GM18508 (cell line): ENCODE measurements around the gene NEU1.
"Not testable (repeated sequence)": the region's sequence is repeated elsewhere in the genome, so short reads cannot be mapped to it uniquely, and the experiment has no call there.

Experiments
- ATAC-seq: cut with Tn5 transposase; IDR thresholded peaks from one replicate; pipeline ENCODE4 v1.9.1; 2021; ENCODE audit warnings: moderate number of reproducible peaks; ENCODE audit not compliant: insufficient read depth, unreplicated experiment

The NEU1 gene

DNA sequence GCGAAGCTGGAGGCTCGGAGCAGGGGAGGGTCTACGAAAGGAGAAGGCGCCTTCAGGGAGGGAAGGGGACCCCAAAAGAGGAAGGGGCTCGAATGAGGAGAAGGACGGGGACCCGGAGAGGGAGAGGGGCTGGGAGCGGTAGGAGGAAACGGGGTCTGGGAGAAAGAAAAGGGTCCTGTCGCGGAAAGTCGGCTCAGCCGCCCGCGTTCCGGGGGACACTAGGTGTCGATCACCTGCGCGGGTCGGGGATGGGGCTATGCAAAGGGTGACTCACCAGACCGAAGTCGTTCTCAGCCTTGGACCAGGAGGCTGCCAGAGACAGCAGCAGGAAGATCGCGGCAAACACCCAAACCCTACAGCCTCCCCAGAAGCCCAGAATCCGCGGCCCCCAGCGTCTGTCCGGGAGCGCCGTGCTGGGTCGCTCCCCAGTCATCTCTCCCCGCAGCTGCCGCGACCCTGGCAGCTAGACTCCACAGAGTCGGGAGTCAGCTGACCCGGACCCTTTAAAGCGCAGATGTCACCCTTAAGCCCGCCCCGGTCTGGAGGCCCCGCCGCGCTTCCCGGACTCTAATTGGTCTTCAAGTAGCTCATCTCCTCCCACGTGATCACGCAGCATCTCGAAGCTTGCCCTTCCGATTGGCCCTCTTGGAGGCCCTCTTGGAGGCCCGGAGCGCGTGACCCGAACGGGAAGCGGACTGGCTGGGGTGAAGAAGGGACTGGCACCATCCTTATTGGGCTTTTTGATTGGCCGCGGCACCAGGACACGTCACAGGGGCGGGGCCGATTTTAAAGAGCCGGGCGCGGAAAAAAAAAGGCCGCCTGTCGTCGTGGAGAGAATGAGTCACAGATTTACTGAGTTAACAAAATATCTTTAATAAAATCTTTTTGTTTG lies at the start of gene NEU1:
Gene NEU1 (minus strand): TSS at position 478 of the 892 bp plus-strand sequence. CDS start 45 bp downstream, at position 433.
- ATAC-seq: peak; percentile 85

DNA sequence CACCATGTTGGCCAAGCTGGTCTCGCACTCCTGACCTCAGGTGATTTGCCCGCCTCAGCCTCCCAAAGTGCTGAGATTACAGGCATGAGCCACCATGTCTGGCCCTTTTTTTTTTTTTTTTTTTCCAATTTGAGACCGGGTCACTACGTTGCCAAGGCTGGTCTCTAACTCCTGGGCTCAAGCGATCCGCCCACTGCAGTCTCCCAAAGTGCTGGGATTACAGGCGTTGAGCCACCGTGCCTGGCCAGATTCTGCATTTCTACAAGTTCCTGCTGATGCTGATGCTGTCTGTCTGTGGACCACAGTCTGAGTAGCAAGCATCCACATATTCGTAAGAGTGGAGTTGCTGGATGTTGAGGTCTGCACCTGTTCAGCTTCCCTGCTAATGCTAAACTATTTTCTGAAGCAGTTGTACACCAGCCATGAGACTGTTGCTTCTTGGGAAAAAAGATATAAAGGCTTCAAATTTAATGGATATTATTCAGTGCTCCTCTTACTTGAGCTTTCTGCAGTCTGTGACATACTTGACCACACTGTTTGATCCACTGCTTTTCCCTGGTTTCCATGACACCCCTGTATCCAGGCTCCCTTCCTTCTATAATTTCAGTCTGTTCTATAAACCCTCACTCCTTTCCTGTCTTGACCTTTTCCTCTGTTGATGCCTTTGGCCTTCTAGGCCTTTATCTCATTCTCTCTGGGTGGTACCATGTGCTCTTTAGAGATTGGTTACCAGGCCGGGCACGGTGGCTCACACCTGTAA lies 49.4 kb upstream of the NEU1 start:
- ATAC-seq: no peak

DNA sequence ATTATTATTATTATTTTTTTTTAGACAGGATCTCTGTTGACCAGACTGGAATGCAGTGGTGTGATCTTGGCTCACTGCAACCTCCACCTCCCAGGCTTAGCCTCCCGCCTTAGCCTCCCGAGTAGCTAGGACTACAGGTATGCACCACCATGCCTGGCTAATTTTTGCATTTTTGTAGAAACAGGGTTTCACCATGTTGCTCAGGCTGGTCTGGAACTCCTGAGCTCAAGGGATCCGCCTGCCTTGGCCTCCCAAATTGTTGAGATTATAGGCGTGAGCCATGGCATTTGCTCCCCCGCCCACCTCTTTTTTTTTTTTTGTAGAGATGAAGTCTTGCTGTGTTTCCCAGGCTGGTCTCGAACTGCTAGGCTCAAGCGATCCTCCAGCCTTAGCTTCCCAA lies 46.7 kb upstream of the NEU1 start:
- not testable (repeated sequence) for ATAC-seq

DNA sequence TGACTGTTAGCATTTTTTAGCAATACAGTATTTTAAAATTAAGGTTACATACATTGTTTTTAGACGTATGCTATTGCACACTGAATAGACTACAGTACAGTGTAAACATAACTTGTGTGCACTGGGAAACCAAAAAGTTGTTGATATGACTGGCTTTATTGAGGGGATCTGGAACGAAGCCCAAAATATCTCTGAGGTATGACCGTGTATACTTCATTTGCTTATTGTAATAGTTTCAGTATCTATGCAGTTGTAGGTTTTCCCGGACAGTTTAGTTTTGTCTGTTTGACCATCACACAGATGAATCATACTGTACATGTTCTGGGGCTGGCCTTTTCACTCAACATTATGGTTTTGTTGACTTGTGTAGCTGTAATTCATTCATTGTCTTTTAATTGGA lies 46.2 kb upstream of the NEU1 start:
- ATAC-seq: no peak

DNA sequence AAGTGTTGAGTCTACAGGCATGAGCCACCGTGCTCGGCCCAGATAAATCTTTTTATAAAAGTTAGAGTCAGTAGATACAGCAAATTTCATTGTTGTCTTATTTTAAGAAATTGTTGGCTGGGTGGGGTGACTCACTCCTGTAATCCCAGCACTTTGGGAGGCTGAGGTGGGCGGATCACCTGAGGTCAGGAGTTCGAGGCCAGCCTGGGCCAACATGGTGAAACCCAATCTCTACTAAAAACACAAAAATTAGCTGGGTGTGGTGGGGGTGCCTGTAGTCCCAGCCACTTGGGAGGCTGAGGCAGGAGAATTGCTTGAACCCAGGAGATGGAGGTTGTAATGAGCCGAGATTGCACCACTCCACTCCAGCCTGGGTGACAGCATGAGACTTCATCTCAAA lies 45.6 kb upstream of the NEU1 start:
- ATAC-seq: not testable (repeated sequence)

DNA sequence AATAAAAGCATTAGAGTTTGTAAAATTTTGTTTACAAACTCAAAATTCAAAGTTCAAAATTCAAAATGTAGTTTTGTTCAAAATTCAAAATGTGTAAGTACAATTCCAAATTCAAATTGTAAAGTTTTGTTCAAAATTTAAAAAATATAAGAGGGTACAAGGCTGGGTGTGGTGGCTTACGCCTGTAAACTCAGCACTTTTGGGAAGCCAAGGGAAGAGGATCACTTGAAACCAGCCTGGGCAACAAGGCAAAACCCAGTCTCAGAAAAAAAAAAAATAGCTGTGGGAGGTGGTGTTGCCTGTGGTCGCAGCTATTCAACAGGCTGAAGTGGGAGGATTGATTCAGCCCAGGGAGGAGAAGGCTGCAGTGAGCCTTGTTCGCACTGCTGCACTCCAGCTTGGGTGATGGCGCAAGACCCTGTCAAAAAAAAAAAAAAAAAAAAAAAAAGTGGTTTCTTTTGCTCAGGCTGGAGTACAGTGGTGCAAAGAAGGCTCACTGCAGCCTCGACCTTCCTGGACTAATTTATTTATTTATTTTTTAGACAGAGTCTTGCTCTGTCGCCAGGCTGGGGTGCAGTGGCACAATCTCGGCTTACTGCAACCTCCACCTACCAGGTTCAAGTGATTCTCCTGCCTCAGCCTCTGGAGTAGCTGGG lies 44.7 kb upstream of the NEU1 start:
- ATAC-seq: no peak

DNA sequence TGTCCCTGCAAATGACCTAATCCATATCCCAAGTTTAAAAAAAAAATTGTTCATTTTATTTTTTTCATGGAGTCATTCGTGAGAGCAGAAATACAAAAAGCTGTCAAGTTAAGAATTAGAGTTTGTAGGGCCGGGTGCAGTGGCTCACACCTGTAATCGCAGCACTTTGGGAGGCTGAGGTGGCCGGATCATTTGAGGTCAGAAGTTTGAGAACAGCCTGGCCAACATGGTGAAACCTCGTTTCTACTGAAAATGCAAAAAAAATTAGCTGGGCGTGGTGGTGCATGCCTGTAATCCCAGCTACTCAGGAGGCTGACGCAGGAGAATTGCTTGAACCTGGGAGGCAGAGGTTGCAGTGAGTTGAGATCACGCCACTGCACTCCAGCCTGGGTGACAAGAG lies 44.1 kb upstream of the NEU1 start:
- not testable (repeated sequence) for ATAC-seq

DNA sequence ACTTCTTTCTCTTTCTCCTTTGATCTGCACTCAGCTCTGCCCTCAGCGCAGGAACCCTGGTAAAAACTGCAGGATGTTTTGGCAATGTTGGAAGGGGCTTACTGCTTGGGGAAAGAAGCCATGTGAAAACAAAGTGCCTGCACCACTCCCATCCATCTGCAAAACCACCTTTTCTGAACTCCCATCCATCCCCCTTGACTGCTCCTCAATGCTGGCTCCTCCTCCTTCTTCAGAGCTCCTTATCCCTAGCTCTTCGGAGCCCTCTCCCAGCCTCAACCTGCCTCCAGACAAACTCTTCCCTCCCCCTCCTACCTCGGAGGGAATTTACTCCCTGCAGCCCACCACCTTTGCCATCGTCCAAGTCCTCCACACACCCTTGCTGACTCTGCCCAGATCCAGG lies 43.5 kb upstream of the NEU1 start:
- ATAC-seq: no peak

DNA sequence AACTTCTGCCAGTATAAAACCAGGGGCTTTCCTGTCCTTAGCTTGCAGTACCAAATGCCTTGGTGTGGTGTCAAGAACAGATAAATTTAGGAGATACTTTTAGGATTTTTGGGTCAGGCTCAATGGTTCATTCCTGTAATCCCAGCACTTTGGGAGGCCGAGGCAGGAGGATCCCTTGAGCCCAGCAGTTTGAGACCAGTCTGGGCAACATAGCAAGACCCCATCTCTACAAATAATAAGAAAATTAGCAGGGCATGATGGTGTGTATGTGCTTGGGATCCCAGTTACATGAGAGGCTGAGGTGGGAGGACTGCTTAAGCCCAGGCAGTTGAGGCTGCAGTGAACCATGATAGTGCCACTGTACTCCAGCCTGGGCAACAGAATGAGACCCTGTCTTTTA lies 42.4 kb upstream of the NEU1 start:
- ATAC-seq: no peak

DNA sequence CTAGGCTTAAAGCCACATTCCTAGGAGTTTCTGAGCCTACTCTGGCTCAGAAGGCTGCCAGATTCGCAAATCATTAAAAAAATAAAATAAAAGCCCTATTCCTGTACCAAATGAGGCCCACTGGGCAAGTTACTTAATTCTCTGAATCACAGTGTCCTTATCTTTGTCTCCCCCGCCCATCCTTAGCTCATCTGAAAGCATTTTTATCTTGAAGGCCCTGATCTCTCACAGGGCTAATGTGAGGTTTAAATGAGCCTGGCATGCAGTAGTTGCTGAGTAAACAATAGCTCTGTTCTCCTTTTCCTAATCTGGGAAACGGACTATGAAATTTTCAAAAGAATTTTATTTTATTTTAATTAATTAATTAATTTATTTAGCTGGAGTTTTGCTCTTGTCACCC lies 41.3 kb upstream of the NEU1 start:
- ATAC-seq: no peak

DNA sequence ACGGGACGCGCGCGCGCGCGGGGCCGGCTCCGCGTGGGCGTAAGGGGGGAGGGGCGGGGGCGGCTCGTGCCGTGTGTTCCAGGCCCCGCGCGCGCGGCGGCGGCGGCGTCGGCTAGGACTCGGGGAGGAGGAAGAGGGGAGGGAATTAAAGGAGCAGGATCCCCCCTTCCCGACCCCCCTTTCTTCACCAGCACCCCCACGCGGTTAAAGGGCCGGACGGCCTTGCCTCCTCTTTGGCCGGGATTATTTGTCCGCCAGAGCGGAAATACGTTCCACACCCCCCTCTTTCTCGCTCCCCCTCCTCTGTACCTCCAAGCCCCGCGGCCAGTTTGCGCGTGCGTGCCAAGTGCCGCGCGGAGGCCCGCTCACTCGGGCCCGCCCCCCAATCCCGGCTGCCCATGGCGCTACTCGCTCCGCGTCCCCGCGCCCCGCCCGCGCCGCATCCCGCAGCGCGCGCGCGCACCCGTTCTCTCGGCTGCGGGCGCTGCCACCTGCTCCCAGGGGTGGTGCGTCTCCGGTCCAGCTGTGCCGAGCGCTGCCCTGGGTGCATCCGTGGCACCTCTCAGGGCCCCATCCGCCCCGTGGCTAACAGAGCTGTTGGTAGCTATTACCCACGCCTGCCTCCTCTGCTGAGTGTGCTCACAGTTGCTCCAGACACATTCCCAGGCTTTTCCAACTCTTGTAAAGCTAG lies 39.5 kb upstream of the NEU1 start, which contains the start of gene ZBTB12:
Gene ZBTB12 (minus strand): TSS at position 134 of the 691 bp plus-strand sequence. CDS start 781 bp downstream, outside the sequence.
- ATAC-seq: no peak

DNA sequence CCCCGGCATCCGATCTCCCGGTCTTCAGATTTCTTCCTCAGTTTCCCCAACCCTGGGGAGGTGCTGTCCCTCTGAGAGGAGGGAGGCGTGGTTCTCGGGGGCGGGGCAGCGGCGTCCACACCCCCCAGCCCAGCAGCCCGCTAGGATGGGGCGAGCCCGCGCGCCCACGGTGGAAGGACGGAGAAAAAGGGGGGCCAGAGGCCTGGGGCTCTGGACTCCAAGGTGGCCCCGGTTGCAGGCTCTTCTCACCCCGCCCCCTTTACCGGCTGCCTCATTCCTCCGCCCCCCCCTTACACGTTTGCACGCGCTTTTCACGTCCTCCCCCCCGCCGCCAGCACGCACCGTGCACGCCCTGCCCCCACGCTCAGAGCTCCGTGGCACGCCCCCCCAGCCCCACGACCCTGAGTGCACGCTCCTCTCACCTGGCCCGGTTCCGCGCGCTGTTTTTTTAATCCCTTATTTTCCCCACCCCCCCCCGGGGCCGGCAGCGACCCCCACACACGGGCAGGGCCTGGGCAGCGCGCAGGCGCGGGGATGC lies 38.9 kb upstream of the NEU1 start:
- no peak for ATAC-seq

DNA sequence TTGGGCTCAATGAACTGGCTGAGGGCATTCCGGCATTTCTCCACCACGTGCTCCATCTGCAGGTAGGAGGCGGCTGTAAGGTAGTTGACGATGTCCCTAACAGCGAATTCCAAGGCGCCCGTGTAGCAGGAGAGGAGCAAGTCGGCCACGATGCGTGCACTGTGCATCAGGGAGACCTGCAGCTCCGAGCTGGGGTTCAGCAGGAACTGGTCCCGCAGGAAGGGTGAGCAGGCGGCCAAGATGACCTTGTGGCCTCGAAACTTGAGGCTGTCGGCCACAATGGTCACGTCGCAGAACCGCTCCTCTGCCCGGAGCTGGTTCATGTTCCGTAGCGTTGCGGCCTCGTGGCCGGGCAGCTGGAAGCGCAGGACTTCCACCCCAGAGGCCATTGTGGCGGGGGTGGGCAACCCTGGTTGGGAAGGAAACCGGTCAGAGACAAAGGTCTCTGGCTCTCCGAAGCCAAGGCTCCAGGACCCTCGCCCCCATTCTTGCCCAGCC lies 38.3 kb upstream of the NEU1 start:
- no peak for ATAC-seq

DNA sequence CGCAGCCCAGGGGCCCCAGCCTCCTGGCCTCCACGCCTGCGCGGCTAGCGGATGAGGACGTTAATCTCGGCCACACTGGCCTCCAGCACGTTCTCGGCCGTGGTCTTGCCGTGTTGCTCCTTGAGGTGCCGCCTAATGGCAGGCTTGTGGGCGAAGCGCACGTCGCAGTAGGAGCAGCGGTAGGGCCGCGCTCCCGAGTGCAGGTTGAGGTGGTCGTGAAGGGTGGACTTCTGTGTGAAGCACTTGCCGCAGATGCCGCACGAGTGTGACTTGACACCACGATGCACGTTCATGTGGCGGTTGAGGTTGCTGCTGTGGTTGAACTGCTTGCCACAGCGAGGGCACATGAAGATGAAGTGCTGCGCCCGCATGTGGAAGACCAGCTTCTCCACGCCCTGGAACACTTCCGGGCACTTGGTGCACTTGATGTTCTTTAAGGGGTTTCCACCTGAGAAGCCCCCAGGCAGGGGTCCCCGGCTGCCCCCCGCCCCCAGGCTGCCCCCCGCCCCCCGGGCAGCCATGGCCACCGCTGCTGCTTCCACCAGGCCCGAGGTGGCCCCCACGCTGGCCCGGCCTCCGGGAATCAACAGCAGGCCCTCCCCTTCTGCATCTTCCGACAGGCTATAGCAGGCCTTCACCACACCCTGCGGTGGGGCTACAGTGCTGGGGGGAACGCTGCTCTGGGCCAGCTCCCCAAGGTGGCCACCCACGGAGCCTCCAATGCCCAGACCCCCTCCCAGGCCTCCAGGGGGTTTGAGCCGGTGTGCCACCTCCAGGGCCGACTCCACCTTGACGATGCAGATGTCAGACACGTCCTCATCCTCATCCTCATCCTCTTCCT lies 37.5 kb upstream of the NEU1 start:
- ATAC-seq: no peak

DNA sequence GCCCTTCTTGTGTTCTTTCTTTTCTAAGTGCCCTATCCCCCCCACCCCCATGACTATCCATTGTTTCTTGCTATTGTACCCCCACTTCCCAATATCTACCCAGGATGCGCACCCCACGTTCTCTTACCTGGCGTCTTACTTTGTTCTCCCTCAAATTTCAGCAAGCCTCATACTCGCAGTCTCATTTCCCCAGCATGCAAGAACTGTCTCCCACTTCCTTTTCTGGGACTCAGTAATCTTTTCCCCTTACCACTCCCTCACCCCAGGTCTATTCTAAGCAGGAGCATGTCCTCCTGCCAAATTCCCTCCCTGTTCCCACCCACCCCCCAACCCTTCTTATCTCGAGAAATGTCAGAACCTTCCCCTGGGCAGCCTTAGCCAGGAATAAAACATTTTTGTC lies 36.6 kb upstream of the NEU1 start:
- no peak for ATAC-seq

DNA sequence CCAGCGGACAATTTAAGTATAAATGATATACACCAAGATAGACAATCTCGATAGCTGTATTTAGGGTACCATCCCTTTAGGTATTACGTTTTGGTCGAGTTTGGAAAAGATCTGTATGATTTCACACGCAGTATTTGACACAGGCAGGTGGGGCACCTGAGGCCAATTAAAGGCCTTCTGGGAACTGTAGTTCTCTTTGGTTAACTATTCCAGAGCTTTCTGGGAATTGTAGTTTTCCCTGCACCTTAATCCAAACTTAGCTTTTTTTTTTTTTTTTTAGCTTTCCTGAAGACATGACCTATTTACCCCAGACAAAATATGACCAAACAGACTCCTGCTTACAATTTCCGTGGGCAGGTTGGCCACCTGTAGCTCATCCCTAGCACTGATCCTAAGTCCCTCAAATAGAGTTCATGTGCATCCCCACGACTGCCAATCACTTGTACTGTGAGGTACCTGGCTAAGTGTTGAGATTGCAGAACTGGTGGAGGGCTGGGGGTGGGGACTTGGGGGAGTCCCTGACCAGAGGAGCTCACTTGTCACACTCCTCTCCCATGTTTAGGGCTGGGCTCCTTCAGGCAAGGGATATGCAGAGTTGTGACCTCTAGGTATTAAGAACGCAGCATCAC lies 35.9 kb upstream of the NEU1 start:
- ATAC-seq: no peak

DNA sequence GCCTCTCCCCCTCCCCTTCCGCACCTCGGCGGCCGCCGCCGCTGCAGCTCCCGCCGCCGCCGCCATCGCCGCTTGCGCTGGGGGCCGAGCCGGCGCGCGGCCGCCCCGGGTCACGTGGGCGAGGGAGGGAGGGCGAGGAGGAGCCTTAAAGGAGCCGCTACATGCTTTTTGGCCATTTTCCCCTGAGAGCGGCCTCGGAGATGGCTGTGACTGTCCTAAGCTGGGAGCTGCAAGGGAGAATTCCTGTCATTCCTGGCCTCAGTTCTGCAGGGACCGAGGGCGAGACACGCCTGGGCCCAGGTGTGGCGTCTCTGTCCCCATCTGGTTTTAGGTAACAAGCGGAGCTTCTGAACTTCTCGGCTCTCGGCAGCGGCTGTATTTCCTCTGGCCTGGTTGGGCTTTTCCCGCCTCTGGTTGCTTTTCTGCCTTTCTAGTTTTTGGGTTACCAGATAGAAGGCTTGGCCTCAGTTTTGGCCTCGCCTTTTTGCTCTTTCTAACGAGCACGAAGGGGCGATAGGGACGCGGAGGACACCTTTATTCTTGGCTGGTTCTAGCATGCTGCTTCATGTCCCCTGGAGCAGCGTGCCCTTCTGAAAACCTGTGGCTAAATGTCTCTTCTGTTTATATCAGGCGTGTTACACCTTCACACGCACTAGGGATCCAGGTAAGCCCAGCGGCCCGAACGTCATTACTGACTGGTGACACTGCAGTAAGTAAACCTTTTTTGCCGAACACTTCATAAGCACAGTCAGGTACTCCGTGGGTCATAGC lies 35.2 kb upstream of the NEU1 start, which contains the start of gene EHMT2:
Gene EHMT2 (minus strand): TSS at position 87 of the 771 bp plus-strand sequence. CDS start 21 bp downstream, at position 66.
- ATAC-seq: no peak
